SK-N-SH (cell line): ENCODE data around the gene PTPRF.

Experiments used
- CTCF ChIP-seq: fragments of 200-600 bp; sonication (generic); IDR thresholded peaks from 2 replicates; pipeline ENCODE4 v1.6.1; 2017; ENCODE audit warnings: antibody characterized with exemption, mild to moderate bottlenecking, moderate library complexity
- EZH2phosphoT487 ChIP-seq: fragments of 200-600 bp; sonication (generic); IDR thresholded peaks from 2 replicates; pipeline ENCODE4 v1.6.1; 2017; ENCODE audit warnings: low read depth, mixed run types, mild to moderate bottlenecking, antibody characterized with exemption, moderate library complexity, borderline replicate concordance
- GABPA ChIP-seq: IDR thresholded peaks from 2 replicates; pipeline ENCODE4 v1.4.0; 2012; ENCODE audit warnings: low read depth, mild to moderate bottlenecking
- MXI1 ChIP-seq: IDR thresholded peaks from 2 replicates; pipeline ENCODE4 v1.6.1; 2012; ENCODE audit warnings: mild to moderate bottlenecking, low read depth, low read length, improper control_type of control experiment
- NFIC ChIP-seq: IDR thresholded peaks from 2 replicates; pipeline ENCODE4 v1.4.0; 2012; ENCODE audit warnings: borderline replicate concordance
- POLR2AphosphoS5 ChIP-seq: IDR thresholded peaks from 2 replicates; pipeline ENCODE4 v1.6.1; 2012; ENCODE audit warnings: low read depth, low read length
- SIN3A ChIP-seq: IDR thresholded peaks from 2 replicates; pipeline ENCODE4 v1.6.1; 2012; ENCODE audit warnings: low read depth, mild to moderate bottlenecking, low read length, moderate library complexity, borderline replicate concordance
- SMC3 ChIP-seq: IDR thresholded peaks from 2 replicates; pipeline ENCODE4 v1.6.1; 2012; ENCODE audit warnings: low read depth, low read length, improper control_type of control experiment
- TAF1 ChIP-seq: IDR thresholded peaks from 2 replicates; pipeline ENCODE4 v1.6.1; 2012; ENCODE audit warnings: low read depth, mild to moderate bottlenecking, low read length, moderate library complexity, borderline replicate concordance

- TF ChIP-seq CTCF (no peak), POLR2AphosphoS5 (no peak), EZH2phosphoT487 (no peak), SIN3A (no peak), SMC3 (no peak), NFIC (no peak), TAF1 (no peak), MXI1 (no peak), GABPA (no peak)
Measured at GRCh38 chr1:43592974-43593683, 62.4 kb downstream of the PTPRF start.
